ENCODE measurements around the gene MCTP1.
A peak's percentile ranks its signal among the peaks of the same experiment; 100 is the strongest.

Gene MCTP1

GRCh38 chr5:95134326-95134725 is 150.6 kb downstream of the MCTP1 start:
- no peak overlapping the region for H3K4me3 ChIP-seq (replicated peaks; ENCODE audit: low read depth, low read length)
- TF ChIP-seq CTCF (IDR thresholded peaks at IDR 0.05; ENCODE audit: low read length, missing control alignments) = no peak
- no peak for DNase-seq (ENCODE audit: low read depth)

- no peak for TF ChIP-seq CTCF (IDR thresholded peaks at IDR 0.05; ENCODE audit: low read length, missing control alignments)
These were observed 152.8 kb downstream of the MCTP1 start for GRCh38 chr5:95132096-95132495.

GRCh38 chr5:95130941-95131340 is 154.0 kb downstream of the MCTP1 start:
- DNase-seq (ENCODE audit: low read depth) = peak; percentile 2
- no peak overlapping the region for H3K4me3 ChIP-seq (replicated peaks; ENCODE audit: low read depth, low read length)
- no peak for TF ChIP-seq CTCF (IDR thresholded peaks at IDR 0.05; ENCODE audit: low read length, missing control alignments)

More at GRCh38 chr5:95132096-95132495, 152.8 kb downstream of the MCTP1 start:
- no peak overlapping the region for H3K4me3 ChIP-seq (replicated peaks; ENCODE audit: low read depth, low read length)
- DNase-seq (ENCODE audit: low read depth) = no peak

- H3K4me3 ChIP-seq (replicated peaks; ENCODE audit: low read depth, low read length) = no peak overlapping the region
- no peak for DNase-seq (ENCODE audit: low read depth)
- no peak for TF ChIP-seq CTCF (IDR thresholded peaks at IDR 0.05; ENCODE audit: low read length, missing control alignments)
These were observed 160.2 kb downstream of the MCTP1 start for GRCh38 chr5:95124731-95125130.

- no peak overlapping the region for H3K4me3 ChIP-seq (replicated peaks; ENCODE audit: low read depth, low read length)
- no peak for TF ChIP-seq CTCF (IDR thresholded peaks at IDR 0.05; ENCODE audit: low read length, missing control alignments)
- no peak for DNase-seq (ENCODE audit: low read depth)
These were observed 160.8 kb downstream of the MCTP1 start for GRCh38 chr5:95124101-95124500.

- DNase-seq (ENCODE audit: low read depth) = no peak
- H3K4me3 ChIP-seq (replicated peaks; ENCODE audit: low read depth, low read length) = no peak overlapping the region
- no peak for TF ChIP-seq CTCF (IDR thresholded peaks at IDR 0.05; ENCODE audit: low read length, missing control alignments)
These were observed 170.0 kb downstream of the MCTP1 start for GRCh38 chr5:95114902-95115301.

- DNase-seq (ENCODE audit: low read depth) = no peak
- H3K4me3 ChIP-seq (replicated peaks; ENCODE audit: low read depth, low read length) = no peak overlapping the region
- TF ChIP-seq CTCF (IDR thresholded peaks at IDR 0.05; ENCODE audit: low read length, missing control alignments) = no peak
These were observed 170.6 kb downstream of the MCTP1 start for GRCh38 chr5:95114305-95114704.
